HFF-Myc (cell line): ENCODE measurements around the gene TNF.
A peak's percentile ranks its signal among the peaks of the same experiment; 100 is the strongest.
"Not testable (repeated sequence)": the region's sequence is repeated elsewhere in the genome, so short reads cannot be mapped to it uniquely, and the experiment has no call there.

ENCODE experiments used
- DNase-seq: peaks from one replicate; pipeline ENCODE4 v3.0.0-alpha.2; 2011; ENCODE audit warnings: low read depth; ENCODE audit errors: extremely low read depth
- H3K4me3 ChIP-seq: replicated peaks from 2 replicates; pipeline ENCODE4 v1.5.1; 2011; ENCODE audit warnings: low read depth, mild to moderate bottlenecking, control low read depth, low read length
- CTCF ChIP-seq: IDR thresholded peaks from 2 replicates; pipeline ENCODE4 v1.5.1; 2012; ENCODE audit warnings: mild to moderate bottlenecking, low read depth, low read length, control low read depth; ENCODE audit errors: missing control alignments

The TNF gene

GRCh38 chr6:31582230-31582643 lies 6.9 kb downstream of the TNF start, which contains the start of gene LTB:
Gene LTB, minus strand, starts transcription at chr6:31582424. Its CDS starts 7 bp downstream, at chr6:31582417.
- no peak for DNase-seq
- TF ChIP-seq CTCF, result no peak
- H3K4me3 ChIP-seq, result peak within 1 kb of the TSS; percentile 64

- peak; percentile 59 for TF ChIP-seq CTCF
- H3K4me3 ChIP-seq, result no peak overlapping the region
- DNase-seq, result no peak
These were observed 10.1 kb downstream of the TNF start for GRCh38 chr6:31585491-31585890.

GRCh38 chr6:31586008-31586407 lies 10.6 kb downstream of the TNF start, which contains the start of gene LST1:
Gene LST1, plus strand, starts transcription at chr6:31586277. Its CDS starts 1,023 bp downstream, at chr6:31587300.
- no peak for TF ChIP-seq CTCF
- no peak within 1 kb of the TSS for H3K4me3 ChIP-seq
- no peak for DNase-seq

- DNase-seq, result no peak
- TF ChIP-seq CTCF, result no peak
- H3K4me3 ChIP-seq, result no peak overlapping the region
These were observed 11.4 kb downstream of the TNF start for GRCh38 chr6:31586599-31587281.

- DNase-seq, result no peak
- no peak overlapping the region for H3K4me3 ChIP-seq
- no peak for TF ChIP-seq CTCF
These were observed 12.7 kb downstream of the TNF start for GRCh38 chr6:31587791-31588777.

- DNase-seq, result no peak
- TF ChIP-seq CTCF, result no peak
- H3K4me3 ChIP-seq, result no peak overlapping the region
These were observed 13.7 kb downstream of the TNF start for GRCh38 chr6:31588871-31589650.

GRCh38 chr6:31590691-31591090 lies 15.3 kb downstream of the TNF start:
- H3K4me3 ChIP-seq, DNase-seq: not testable (repeated sequence)
